Tibial nerve (tissue), 4 donors: Measurements from ENCODE around the gene ZNF606.

ENCODE experiments used
- CTCF ChIP-seq, 5 experiments: fragments of 200-600 bp in 3 of 5; fragments of 450-650 bp in 2 of 5; sonication (generic) in 3 of 5; IDR thresholded peaks; one replicate each; pipeline ENCODE4 v1.5.1; 2016 to 2019; ENCODE audit warnings: antibody characterized with exemption in 5 of 5, mild to moderate bottlenecking in 3 of 5, moderate library complexity in 2 of 5
- EP300 ChIP-seq, 2 donors: sonication (generic); formaldehyde crosslinking; IDR thresholded peaks; one replicate each; pipeline ENCODE4 v1.6.1; 2017; ENCODE audit warnings: antibody characterized with exemption in 2 of 2, mild to moderate bottlenecking in 1 of 2
- POLR2A ChIP-seq, 2 donors: fragments of 450-650 bp; IDR thresholded peaks; one replicate each; pipeline ENCODE4 v1.6.1; 2017; ENCODE audit warnings: antibody characterized with exemption in 2 of 2, mild to moderate bottlenecking in 2 of 2, moderate library complexity in 2 of 2

- TF ChIP-seq CTCF (IDR thresholded peaks at IDR 0.05) = no peak
- no peak for TF ChIP-seq POLR2A (IDR thresholded peaks at IDR 0.05)
- no peak for TF ChIP-seq EP300 (IDR thresholded peaks at IDR 0.05)
Observed at GRCh38 chr19:58044886-58045285, 42.3 kb upstream of the ZNF606 start.
